A673 (cell line): ENCODE results near the gene NAALADL2.

Source experiments
- CTCF ChIP-seq: fragments of 300-800, 200-600 bp; sonication (generic); conservative IDR thresholded peaks from 2 replicates; pipeline ENCODE4 v1.5.1; 2017; ENCODE audit warnings: low read depth, mild to moderate bottlenecking, antibody characterized with exemption, low read length, moderate library complexity, mixed read lengths
- EZH2 ChIP-seq: fragments of 200-600 bp; sonication (generic); IDR thresholded peaks from 2 replicates; pipeline ENCODE4 v1.6.1; 2017; ENCODE audit warnings: borderline replicate concordance, low read depth, mild to moderate bottlenecking, mixed read lengths, antibody characterized with exemption, low read length; ENCODE audit not compliant: poor library complexity, severe bottlenecking

- TF ChIP-seq CTCF (no peak), EZH2 (no peak)
Measured at GRCh38 chr3:175374705-175375104, 515.6 kb downstream of the NAALADL2 start.
